Motor neuron (in vitro differentiated cells): ENCODE data around the gene DNAAF1. TPM values are rescaled to one million over a fixed set of nuclear protein-coding genes. Genes with fewer than 3 reads are reported as not detected.

Experiments
- ATAC-seq, 8 experiments: fragments of 200-7000 bp; cut with Tn5 transposase; replicated peaks in 6 of 8; 2 replicates each; pipeline ENCODE4 v1.8.0; 2021; ENCODE audit warnings: mild to moderate bottlenecking in 8 of 8, moderate library complexity in 8 of 8
- H3K27ac ChIP-seq, 2 donors: fragments of 250-450 bp; sonication (Bioruptor Pico); 2 replicates each; pipeline ENCODE4 v1.9.0; 2021; ENCODE audit warnings: antibody characterized with exemption in 2 of 2, mild to moderate bottlenecking in 2 of 2, moderate library complexity in 1 of 2
- H3K4me1 ChIP-seq, 2 donors: fragments of 250-450 bp; sonication (Bioruptor Pico); replicated peaks in 1 of 2; 2 replicates each; pipeline ENCODE4 v1.6.1; 2021; ENCODE audit warnings: antibody characterized with exemption in 2 of 2, mild to moderate bottlenecking in 2 of 2, moderate library complexity in 1 of 2
- H3K4me3 ChIP-seq, 5 donors: fragments of 250-450 bp; sonication (Bioruptor Pico); 2 replicates each; pipeline ENCODE4 v1.9.0; 2021; ENCODE audit warnings: antibody characterized with exemption in 5 of 5, mild to moderate bottlenecking in 5 of 5, moderate library complexity in 4 of 5
- WGBS, 10 experiments: fragments of 450-650 bp; shearing (Covaris generic); methylation state at CpG; one replicate each; pipeline ENCODE4 v1.0.0; 2022; 5-methylcytosine and 5-hydroxymethylcytosine counted together
- in situ Hi-C, 9 experiments: fragments of 400-800 bp; cut with MboI; loops; one replicate each; pipeline ENCODE4 v1.15.0; 2021; ENCODE audit warnings: low sequenced_read_pairs in 9 of 9, low pct_unique_long_range_greater_than_20kb in 2 of 9; ENCODE audit not compliant: unreplicated experiment in 9 of 9
- total RNA-seq, 8 experiments: library from RNA; unstranded; fragments of 300-600 nt; gene quantifications; 2 replicates each; pipeline versions ENCODE4 v1.2.3 to v1.2.4, GENCODE V29; 2022

DNAAF1 gene
- total RNA-seq, 8 experiments from 2014 or later = 0.36 to 17.7 (median 1.2) TPM

DNA sequence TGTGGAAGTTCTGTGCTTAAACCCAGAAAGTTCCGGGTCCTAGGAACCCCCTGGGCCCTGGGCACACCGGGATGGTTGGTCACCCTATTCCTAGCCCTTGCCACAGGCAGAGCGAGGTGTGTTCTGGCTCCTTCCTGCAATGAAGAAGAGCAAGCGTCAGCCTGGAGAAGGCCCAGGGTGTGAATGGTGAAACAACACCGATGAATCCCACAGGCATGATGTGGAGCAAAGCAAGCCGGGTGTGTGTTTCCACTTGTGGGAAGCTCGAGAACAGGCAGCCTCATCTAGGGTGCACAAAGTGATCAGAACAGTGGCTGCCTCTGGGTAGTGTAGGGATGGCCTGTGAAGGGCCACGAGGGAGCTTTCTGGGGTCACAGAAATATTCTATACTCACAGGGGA lies 80.9 kb downstream of the DNAAF1 start:
- in situ Hi-C loops = no loop called here
- Histone ChIP-seq H3K4me1 (peaks cover 10 to 18% of the 10 kb centered on the region in 2 donors), H3K4me3 (no peak overlapping the region), H3K27ac (no peak overlapping the region)
- 0 to 100% (median 80%) methylated on average over 1 to 7 of the region's 8 CpGs; no CpG with 5 or more reads in 1 of the 10 experiments for WGBS, 10 experiments
- ATAC-seq = no peak

Other genes with a start within 250 kb of the DNAAF1 start
- 10 to 100 TPM in 1 of 8 experiments, 1 to 10 TPM in 7; 2.0 to 10.2 (median 3.0) TPM for gene MLYCD, start 246.2 kb upstream of the DNAAF1 start, total RNA-seq
- gene OSGIN1, start 192.1 kb upstream of the DNAAF1 start, total RNA-seq = 10 to 100 TPM in 1 of 8 experiments, 1 to 10 TPM in 6, under 1 TPM in 1; 0.92 to 14.8 (median 2.0) TPM
- gene NECAB2, start 177.1 kb upstream of the DNAAF1 start, total RNA-seq = 10 to 100 TPM in 1 of 8 experiments, 1 to 10 TPM in 6, under 1 TPM in 1; 0.63 to 23.4 (median 2.6) TPM
- gene SLC38A8, start 102.5 kb upstream of the DNAAF1 start, total RNA-seq = 1 to 10 TPM in 3 of 8 experiments, under 1 TPM in 1, not detected in 4; 0.27 to 1.9 (median 1.5) TPM
- 100 to 1,000 TPM in 3 of 8 experiments, 10 to 100 TPM in 5; 42.5 to 166 (median 62.3) TPM for gene MBTPS1, start 28.4 kb upstream of the DNAAF1 start, total RNA-seq
- 10 to 100 TPM; 20.1 to 63.7 (median 48.1) TPM for gene HSDL1, start 131 bp upstream of the DNAAF1 start, total RNA-seq
- gene TAF1C, start 41.7 kb downstream of the DNAAF1 start, total RNA-seq = 10 to 100 TPM; 13.1 to 58.4 (median 18.2) TPM
- gene ADAD2, start 45.8 kb downstream of the DNAAF1 start, total RNA-seq = 1 to 10 TPM in 2 of 8 experiments, under 1 TPM in 3, not detected in 3; 0.05 to 2.1 (median 0.81) TPM
- under 1 TPM in 7 of 8 experiments, not detected in 1; 0.05 to 0.66 (median 0.20) TPM for gene KCNG4, start 94.7 kb downstream of the DNAAF1 start, total RNA-seq
- 1 to 10 TPM in 6 of 8 experiments, under 1 TPM in 2; 0.27 to 4.0 (median 2.7) TPM for gene WFDC1, start 149.6 kb downstream of the DNAAF1 start, total RNA-seq
- 1 to 10 TPM in 5 of 8 experiments, under 1 TPM in 3; 0.61 to 2.6 (median 1.3) TPM for gene ATP2C2, start 223.2 kb downstream of the DNAAF1 start, total RNA-seq